Thoracic aorta (tissue), 2 donors: ENCODE data around the gene ZFYVE28. TPM values are rescaled to one million over a fixed set of nuclear protein-coding genes. Genes with fewer than 3 reads are reported as not detected.

Source experiments
- ATAC-seq: fragments of 150-250 bp; one replicate; pipeline ENCODE4 v1.8.0; 2017; ENCODE audit warnings: low read depth; ENCODE audit not compliant: insufficient number of reproducible peaks, low FRiP score
- DNase-seq: peaks from one replicate; pipeline ENCODE4 v3.0.0-alpha.2; 2020; ENCODE audit warnings: low spot score
- H3K27ac ChIP-seq, 2 donors: fragments of 200-600 bp; sonication (generic); 1 replicate in 1 of 2; 2 replicates in 1 of 2; pipeline ENCODE4 v1.5.1; 2016; ENCODE audit warnings: mild to moderate bottlenecking in 2 of 2, moderate library complexity in 2 of 2
- H3K27me3 ChIP-seq: fragments of 200-600 bp; sonication (generic); replicated peaks from 2 replicates; pipeline ENCODE4 v1.6.0; 2016; ENCODE audit warnings: mild to moderate bottlenecking; ENCODE audit not compliant: insufficient read depth
- H3K36me3 ChIP-seq: fragments of 200-600 bp; sonication (generic); one replicate; pipeline ENCODE4 v1.5.1; 2016
- H3K4me1 ChIP-seq, 2 donors: fragments of 200-600 bp; sonication (generic); 1 replicate in 1 of 2; 2 replicates in 1 of 2; pipeline versions ENCODE4 v1.5.1 to v1.6.0; 2016; ENCODE audit warnings: low read depth in 2 of 2, mild to moderate bottlenecking in 1 of 2; ENCODE audit not compliant: control insufficient read depth in 1 of 2
- H3K4me3 ChIP-seq: fragments of 200-600 bp; sonication (generic); 2 replicates; pipeline ENCODE4 v1.5.1; 2016; ENCODE audit warnings: mild to moderate bottlenecking
- H3K9me3 ChIP-seq: fragments of 200-600 bp; sonication (generic); 2 replicates; pipeline ENCODE4 v1.5.1; 2016
- CTCF ChIP-seq: fragments of 200-600 bp; sonication (generic); IDR thresholded peaks from one replicate; pipeline ENCODE4 v1.5.1; 2019; ENCODE audit warnings: antibody characterized with exemption
- total RNA-seq, 2 donors: library from RNA; depleted of rRNA; stranded (reverse); fragments of >200 nt; gene quantifications; one replicate each; pipeline versions ENCODE4 v1.1.0 to v1.2.3, GENCODE V29; 2016

ZFYVE28 gene
- total RNA-seq, 2 donors from 2014 or later, result 11.5 to 20.2 TPM

- Histone ChIP-seq H3K4me3 (no peak overlapping the region), H3K9me3 (no peaks in the 10 kb centered on the region), H3K27me3 (no peaks in the 10 kb centered on the region), H3K27ac (no peak overlapping the region), H3K36me3 (no peaks in the 10 kb centered on the region), H3K4me1 (peaks cover 3 to 11% of the 10 kb centered on the region in 2 donors)
- no peak for TF ChIP-seq CTCF
- DNase-seq (no peak), ATAC-seq (no peak)
Measured at GRCh38 chr4:2397596-2398379, 20.7 kb downstream of the ZFYVE28 start.

GRCh38 chr4:2396781-2397368 lies 21.6 kb downstream of the ZFYVE28 start:
- TF ChIP-seq CTCF, result no peak
- Histone ChIP-seq H3K27ac (no peak overlapping the region), H3K9me3 (no peaks in the 10 kb centered on the region), H3K4me3 (no peak overlapping the region), H3K36me3 (no peaks in the 10 kb centered on the region), H3K4me1 (peaks cover 3% of the 10 kb centered on the region in 2 donors), H3K27me3 (no peaks in the 10 kb centered on the region)
- ATAC-seq (no peak), DNase-seq (no peak)

- H3K4me1 ChIP-seq, result no peaks in the 10 kb centered on the region
- no peaks in the 10 kb centered on the region for H3K36me3 ChIP-seq
- no peak overlapping the region for H3K4me3 ChIP-seq
- no peak overlapping the region for H3K27ac ChIP-seq
- no peak for TF ChIP-seq CTCF
- DNase-seq, result no peak
- H3K9me3 ChIP-seq, result no peaks in the 10 kb centered on the region
- no peaks in the 10 kb centered on the region for H3K27me3 ChIP-seq
- ATAC-seq, result no peak
Measured at GRCh38 chr4:2395584-2395983, 22.9 kb downstream of the ZFYVE28 start.

- no peak for TF ChIP-seq CTCF
Measured at GRCh38 chr4:2395038-2395437, 23.4 kb downstream of the ZFYVE28 start.

GRCh38 chr4:2394528-2394927 lies 23.9 kb downstream of the ZFYVE28 start:
- DNase-seq, result no peak
- no peaks in the 10 kb centered on the region for H3K4me1 ChIP-seq
- H3K27ac ChIP-seq, result no peak overlapping the region
- no peak for ATAC-seq
- no peaks in the 10 kb centered on the region for H3K36me3 ChIP-seq
- no peak overlapping the region for H3K4me3 ChIP-seq
- no peak for TF ChIP-seq CTCF
- H3K9me3 ChIP-seq, result no peaks in the 10 kb centered on the region
- H3K27me3 ChIP-seq, result no peaks in the 10 kb centered on the region

More at GRCh38 chr4:2395038-2395437, 23.4 kb downstream of the ZFYVE28 start:
- no peak for ATAC-seq
- H3K9me3 ChIP-seq, result no peaks in the 10 kb centered on the region
- no peaks in the 10 kb centered on the region for H3K27me3 ChIP-seq
- no peak overlapping the region for H3K27ac ChIP-seq
- no peak for DNase-seq
- no peaks in the 10 kb centered on the region for H3K36me3 ChIP-seq
- H3K4me3 ChIP-seq, result no peak overlapping the region
- no peaks in the 10 kb centered on the region for H3K4me1 ChIP-seq
